ENCODE data around the gene HMCN1.

- no peak for TF ChIP-seq FOXA2 (IDR thresholded peaks at IDR 0.05)
- no peak for TF ChIP-seq EGR1 (IDR thresholded peaks at IDR 0.05; ENCODE audit: low read depth in 2 of 2)
- TF ChIP-seq RXRA (IDR thresholded peaks at IDR 0.05): no peak
- no peak for TF ChIP-seq CTCF (IDR thresholded peaks at IDR 0.05; ENCODE audit: low read depth, low read length, missing input control)
- no peak for TF ChIP-seq YY1 (IDR thresholded peaks at IDR 0.05)
Observed at GRCh38 chr1:186214791-186215190, 480.6 kb downstream of the HMCN1 start.

All from liver (tissue), 3 donors.